Retinal pigment epithelial cell (primary cell): ENCODE data around the gene ATP11C.
"Not testable (repeated sequence)": the region's sequence is repeated elsewhere in the genome, so short reads cannot be mapped to it uniquely, and the experiment has no call there.

Experiments
- DNase-seq: peaks from one replicate; pipeline ENCODE4 v3.0.0-alpha.2; 2010; ENCODE audit warnings: low read depth
- H3K4me3 ChIP-seq: 2 replicates; pipeline ENCODE4 v1.5.1; 2011; ENCODE audit warnings: mild to moderate bottlenecking, low read length, control low read depth, moderate library complexity
- CTCF ChIP-seq: conservative IDR thresholded peaks from 2 replicates; pipeline ENCODE4 v1.5.1; 2011; ENCODE audit warnings: low read depth, low read length, control low read depth, inconsistent platforms

The ATP11C gene

GRCh38 chrX:139720136-139720535, 212.7 kb downstream of the ATP11C start:
- H3K4me3 ChIP-seq, result no peak overlapping the region
- DNase-seq, result peak; percentile 25
- TF ChIP-seq CTCF, result no peak

DNA sequence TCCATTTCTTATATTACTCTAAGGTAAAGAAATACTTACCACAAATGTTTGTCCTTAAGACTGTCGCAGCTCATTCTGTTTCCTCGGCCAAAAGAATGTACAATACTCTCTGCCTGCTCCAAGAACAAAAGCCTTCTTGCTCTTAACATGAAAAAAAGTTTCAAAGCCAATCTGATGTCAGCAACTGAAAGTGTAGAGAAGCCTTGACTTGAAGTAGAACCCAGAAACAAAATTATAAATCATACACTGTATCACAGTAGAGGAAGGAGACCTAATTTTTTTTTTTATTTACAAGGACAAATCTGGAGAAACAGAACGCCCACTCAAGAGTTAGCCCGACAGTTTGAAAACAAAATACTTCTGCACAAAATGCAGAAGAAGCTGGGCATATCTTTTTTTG, 224.8 kb downstream of the ATP11C start, which contains the start of gene MCF2:
Gene MCF2 (minus strand): TSS at position 101 of the 400 bp plus-strand sequence. CDS start 56,423 bp downstream, outside the sequence.
- no peak for TF ChIP-seq CTCF

GRCh38 chrX:139702658-139703057, 230.2 kb downstream of the ATP11C start:
- no peak for DNase-seq
- H3K4me3 ChIP-seq, result no peak overlapping the region
- no peak for TF ChIP-seq CTCF

More for the DNA sequence above, 224.8 kb downstream of the ATP11C start, which contains the start of gene MCF2:
- DNase-seq, result no peak
- no peak within 1 kb of the TSS for H3K4me3 ChIP-seq

DNA sequence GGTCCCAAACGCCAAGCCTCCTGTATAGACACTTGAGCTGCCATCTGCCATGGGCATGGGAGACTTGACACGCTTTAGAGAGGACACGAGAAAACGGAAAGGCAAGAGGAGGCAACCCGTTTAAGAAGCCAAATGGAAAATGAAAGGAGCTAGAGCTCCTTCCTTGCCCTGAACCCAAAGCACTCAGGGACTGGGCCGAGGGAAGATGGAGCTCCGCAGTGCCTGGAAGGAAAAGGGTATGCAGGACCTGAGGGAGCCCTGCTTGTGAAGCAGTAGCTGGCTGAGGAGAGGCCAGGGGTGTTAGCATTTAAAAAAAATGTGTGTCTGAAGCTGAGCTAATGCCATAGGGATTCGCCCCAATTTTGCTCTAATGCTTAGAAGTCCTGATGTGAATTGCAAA, 239.9 kb downstream of the ATP11C start:
- H3K4me3 ChIP-seq, result no peak overlapping the region
- no peak for TF ChIP-seq CTCF
- DNase-seq, result no peak

GRCh38 chrX:139692506-139692849, 240.4 kb downstream of the ATP11C start:
- no peak for DNase-seq
- peak overlapping the region; percentile 31 for H3K4me3 ChIP-seq

GRCh38 chrX:139691843-139692505, 240.9 kb downstream of the ATP11C start:
- H3K4me3 ChIP-seq, result peak overlapping the region; percentile 31
- no peak for TF ChIP-seq CTCF
- no peak for DNase-seq

More at GRCh38 chrX:139692506-139692849, 240.4 kb downstream of the ATP11C start:
- no peak for TF ChIP-seq CTCF

GRCh38 chrX:139691493-139691842, 241.4 kb downstream of the ATP11C start:
- no peak for DNase-seq
- TF ChIP-seq CTCF, result no peak
- H3K4me3 ChIP-seq, result peak overlapping the region; percentile 31

DNA sequence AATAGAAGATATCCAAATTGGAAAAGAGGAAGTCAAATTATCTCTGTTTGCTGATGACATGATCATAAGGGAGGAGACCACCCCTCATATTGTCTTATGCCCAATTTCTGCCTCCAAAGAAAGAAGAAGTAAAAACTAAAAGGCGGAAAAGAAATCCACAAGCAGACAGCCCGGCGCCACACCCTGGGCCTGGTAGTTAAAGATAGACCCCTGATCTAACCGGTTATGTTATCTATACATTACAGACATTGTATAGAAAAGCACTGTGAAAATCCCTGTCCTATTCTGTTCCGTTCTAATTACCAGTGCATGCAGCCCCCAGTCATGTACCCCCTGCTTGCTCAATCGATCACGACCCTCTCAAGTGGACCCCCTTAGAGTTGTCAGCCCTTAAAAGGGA, 247.7 kb downstream of the ATP11C start:
- H3K4me3 ChIP-seq, DNase-seq: not testable (repeated sequence)
